ENCODE results near the gene MRPL12.
"Not testable (repeated sequence)": the region's sequence is repeated elsewhere in the genome, so short reads cannot be mapped to it uniquely, and the experiment has no call there.

MRPL12 gene

GRCh38 chr17:81734405-81735263 lies 31.5 kb downstream of the MRPL12 start:
- TF ChIP-seq, protein P1, sequence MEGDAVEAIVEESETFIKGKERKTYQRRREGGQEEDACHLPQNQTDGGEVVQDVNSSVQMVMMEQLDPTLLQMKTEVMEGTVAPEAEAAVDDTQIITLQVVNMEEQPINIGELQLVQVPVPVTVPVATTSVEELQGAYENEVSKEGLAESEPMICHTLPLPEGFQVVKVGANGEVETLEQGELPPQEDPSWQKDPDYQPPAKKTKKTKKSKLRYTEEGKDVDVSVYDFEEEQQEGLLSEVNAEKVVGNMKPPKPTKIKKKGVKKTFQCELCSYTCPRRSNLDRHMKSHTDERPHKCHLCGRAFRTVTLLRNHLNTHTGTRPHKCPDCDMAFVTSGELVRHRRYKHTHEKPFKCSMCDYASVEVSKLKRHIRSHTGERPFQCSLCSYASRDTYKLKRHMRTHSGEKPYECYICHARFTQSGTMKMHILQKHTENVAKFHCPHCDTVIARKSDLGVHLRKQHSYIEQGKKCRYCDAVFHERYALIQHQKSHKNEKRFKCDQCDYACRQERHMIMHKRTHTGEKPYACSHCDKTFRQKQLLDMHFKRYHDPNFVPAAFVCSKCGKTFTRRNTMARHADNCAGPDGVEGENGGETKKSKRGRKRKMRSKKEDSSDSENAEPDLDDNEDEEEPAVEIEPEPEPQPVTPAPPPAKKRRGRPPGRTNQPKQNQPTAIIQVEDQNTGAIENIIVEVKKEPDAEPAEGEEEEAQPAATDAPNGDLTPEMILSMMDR (conservative IDR thresholded peaks at IDR 0.05) = no peak
- peak overlapping the region; percentile 21; the same call in 1 of the 2 replicates for H3K27ac ChIP-seq

DNA sequence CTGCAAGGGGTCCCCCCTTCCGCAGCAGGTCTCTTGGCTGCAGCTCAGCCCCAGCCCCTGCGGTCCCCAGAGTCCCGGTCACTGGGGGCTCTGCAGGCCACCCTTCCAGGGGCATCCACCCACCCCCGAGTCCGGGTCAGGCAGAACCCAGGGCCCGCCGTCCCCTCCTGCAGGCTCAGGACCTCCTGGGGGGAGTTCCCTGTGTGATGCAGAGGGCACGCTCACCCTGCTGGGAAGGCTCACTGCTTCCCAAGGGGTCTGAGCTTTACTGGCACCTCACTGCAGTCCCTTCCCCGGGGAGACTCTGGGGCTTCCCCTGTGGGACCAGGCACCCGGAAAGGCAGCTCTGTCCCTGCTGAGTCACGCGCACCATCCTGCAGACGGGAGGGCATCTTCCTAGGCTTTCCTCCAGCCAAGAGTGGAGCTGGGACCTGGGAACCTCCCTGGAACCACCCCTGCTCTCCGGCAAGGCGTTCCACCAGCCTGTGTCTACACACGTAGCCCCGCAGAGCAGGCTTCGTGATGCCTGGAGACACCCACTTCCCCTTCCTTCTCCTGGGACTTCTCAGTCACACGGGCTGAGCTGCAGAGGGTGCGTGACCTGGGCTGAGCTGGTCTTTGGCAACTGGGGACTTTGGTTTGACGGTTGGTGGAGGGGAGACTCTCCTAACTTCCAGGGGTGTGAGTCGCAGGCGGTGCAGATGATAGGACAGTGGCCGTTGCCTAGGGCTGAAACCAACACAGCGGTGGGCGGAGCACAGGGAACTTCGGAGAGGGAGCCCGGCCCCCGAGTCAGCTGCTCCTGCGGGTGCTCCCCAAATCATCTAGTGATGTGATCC lies 32.3 kb downstream of the MRPL12 start:
- TF ChIP-seq, protein P1 (conservative IDR thresholded peaks at IDR 0.05) = no peak
- H3K27ac ChIP-seq = peak overlapping the region; percentile 47

GRCh38 chr17:81737947-81738800 lies 35.0 kb downstream of the MRPL12 start:
- TF ChIP-seq, protein P1 (conservative IDR thresholded peaks at IDR 0.05) = no peak
- H3K27ac ChIP-seq = no peak overlapping the region

GRCh38 chr17:81738801-81739393 lies 35.7 kb downstream of the MRPL12 start:
- no peak overlapping the region for H3K27ac ChIP-seq
- TF ChIP-seq, protein P1 (conservative IDR thresholded peaks at IDR 0.05) = no peak

DNA sequence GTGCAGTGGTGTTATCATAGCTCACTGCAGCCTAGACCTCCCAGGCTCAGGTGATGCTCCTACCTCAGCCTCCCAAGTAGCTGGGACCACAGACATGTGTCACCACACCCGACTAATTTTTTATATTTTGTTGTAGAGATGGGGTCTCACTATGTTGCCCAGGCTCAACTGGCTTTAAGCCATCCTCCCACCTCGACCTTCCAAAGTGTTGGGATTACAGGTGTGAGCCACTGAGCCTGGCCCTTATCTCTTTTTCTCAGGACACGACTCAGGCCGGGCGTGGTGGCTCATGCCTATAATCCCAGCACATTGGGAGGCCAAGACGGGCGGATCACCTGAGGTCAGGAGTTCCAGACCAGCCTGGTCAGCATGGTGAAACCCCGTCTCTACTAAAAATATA lies 36.4 kb downstream of the MRPL12 start:
- not testable (repeated sequence) for H3K27ac ChIP-seq

- H3K27ac ChIP-seq = no peak overlapping the region
- TF ChIP-seq, protein P1 (conservative IDR thresholded peaks at IDR 0.05) = no peak
These were observed 37.3 kb downstream of the MRPL12 start for GRCh38 chr17:81740395-81740961.

DNA sequence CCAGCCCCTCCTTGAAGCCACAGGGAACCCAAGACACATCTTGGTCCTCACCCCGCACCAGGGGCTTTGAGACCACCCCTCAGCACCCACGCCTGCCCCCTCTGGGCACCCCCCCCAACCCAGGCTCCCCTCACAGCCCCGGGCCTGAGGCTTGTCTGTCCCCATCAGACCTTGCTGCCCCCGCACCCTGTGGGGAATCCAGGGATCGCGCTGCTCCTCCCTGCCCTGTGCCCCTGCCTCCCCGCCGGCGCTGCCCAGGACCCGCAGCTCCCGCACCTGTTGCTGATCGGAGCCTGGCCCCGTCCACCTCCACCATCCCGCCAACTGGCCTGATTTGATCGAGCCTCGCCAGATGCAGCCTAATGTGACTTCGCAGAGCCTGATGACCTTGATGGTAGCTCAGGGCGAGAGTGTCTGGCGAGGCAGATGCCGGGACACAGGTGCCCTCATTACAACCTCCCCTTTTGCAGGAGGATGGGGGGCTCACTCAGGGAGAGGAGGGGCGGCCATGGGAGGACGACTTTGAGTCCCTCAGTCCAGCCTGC lies 38.0 kb downstream of the MRPL12 start:
- TF ChIP-seq, protein P1 (conservative IDR thresholded peaks at IDR 0.05) = no peak
- no peak overlapping the region for H3K27ac ChIP-seq

Data from VCaP (cell line).